ENCODE measurements around the gene ZDHHC22.

ZDHHC22 gene

DNA sequence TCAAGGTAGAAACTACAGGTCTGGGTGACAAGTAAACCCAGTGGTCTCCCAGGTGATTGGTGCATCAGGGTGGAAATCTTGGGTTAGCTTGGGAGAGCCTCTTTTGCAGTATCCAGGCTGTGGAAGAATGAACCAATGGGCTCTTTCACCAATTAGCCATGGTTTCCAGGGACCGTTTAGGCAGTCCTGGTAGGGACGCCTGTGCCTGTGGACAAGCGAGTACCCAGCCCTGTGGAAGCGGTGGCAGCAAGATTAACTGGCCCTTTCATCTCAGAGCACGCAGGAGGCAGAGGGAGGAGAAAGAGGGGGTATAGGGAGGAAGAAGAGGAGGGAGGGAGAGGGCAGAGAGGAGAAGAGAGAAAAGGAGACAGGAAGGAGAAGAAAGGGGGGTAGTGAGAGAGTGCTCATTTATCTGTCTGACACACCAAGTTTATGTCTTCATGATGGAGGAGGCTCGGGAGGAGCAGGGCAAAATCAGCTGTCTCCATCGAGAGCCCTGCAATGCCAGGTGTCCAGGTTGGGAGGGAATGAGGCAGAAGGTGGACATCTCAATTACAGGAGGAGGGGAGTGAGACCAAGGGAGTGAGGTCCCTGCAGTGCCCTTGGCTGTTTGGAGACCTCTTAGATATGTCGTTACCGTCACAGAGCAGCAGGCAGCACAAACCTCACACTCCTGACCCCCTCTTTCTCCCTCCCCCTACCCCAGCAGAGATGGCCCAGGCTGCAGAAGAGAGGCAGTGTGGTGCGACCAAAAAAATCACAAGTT, 4.6 kb upstream of the ZDHHC22 start:
- TF ChIP-seq CTCF (IDR thresholded peaks at IDR 0.05) = no peak
- Histone ChIP-seq H3K9me3 (no peaks in the 10 kb centered on the region), H3K27me3 (peaks cover 0 to 60% of the 10 kb centered on the region in 2 donors), H3K4me3 (no peak overlapping the region), H3K4me1 (peaks cover 0 to 8% (median 8%) of the 10 kb centered on the region in 4 donors), H3K27ac (no peak overlapping the region), H3K36me3 (no peaks in the 10 kb centered on the region)
- no peak for DNase-seq
- intact Hi-C loops (cut with DNase I; ENCODE audit: low total_unique reads) = no loop called here

GRCh38 chr14:77144412-77145115, 3.0 kb upstream of the ZDHHC22 start:
- Histone ChIP-seq H3K4me3 (no peak overlapping the region), H3K36me3 (no peaks in the 10 kb centered on the region), H3K4me1 (peaks cover 0 to 24% (median 24%) of the 10 kb centered on the region in 4 donors), H3K9me3 (no peaks in the 10 kb centered on the region), H3K27me3 (peaks cover 0 to 76% of the 10 kb centered on the region in 2 donors), H3K27ac (no peak overlapping the region)
- intact Hi-C loops (cut with DNase I; ENCODE audit: low total_unique reads) = no loop called here
- DNase-seq = no peak
- TF ChIP-seq CTCF (IDR thresholded peaks at IDR 0.05) = no peak

DNA sequence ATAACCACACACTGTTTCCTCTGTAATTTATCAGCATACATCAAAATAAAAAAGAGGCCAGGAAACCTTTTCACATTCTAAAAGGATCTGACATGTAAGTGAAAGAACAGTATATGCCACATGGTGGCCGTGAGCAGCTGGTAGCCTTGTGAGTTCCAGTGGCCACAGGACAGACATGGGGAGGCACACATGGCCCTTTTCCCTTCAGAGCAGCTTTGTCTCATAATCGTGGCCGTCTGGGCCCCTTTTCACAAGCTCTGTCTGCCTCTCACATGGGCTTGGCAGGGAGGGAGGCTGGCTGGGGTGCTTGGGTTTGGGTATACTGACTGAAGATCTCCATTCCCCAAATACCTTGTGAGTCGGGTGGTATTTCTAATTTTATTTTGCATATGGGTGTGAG, 1.5 kb upstream of the ZDHHC22 start:
- Histone ChIP-seq H3K36me3 (no peaks in the 10 kb centered on the region), H3K4me1 (peaks cover 0 to 30% (median 28%) of the 10 kb centered on the region in 4 donors), H3K9me3 (no peaks in the 10 kb centered on the region), H3K27ac (no peak overlapping the region), H3K27me3 (peaks cover 0 to 91% of the 10 kb centered on the region in 2 donors), H3K4me3 (no peak overlapping the region)
- TF ChIP-seq CTCF (IDR thresholded peaks at IDR 0.05) = no peak
- DNase-seq = peak in 1 of 2 donors; percentile 10
- intact Hi-C loops (cut with DNase I; ENCODE audit: low total_unique reads) = no loop called here

GRCh38 chr14:77142005-77142800, 612 bp upstream of the ZDHHC22 start:
- Histone ChIP-seq H3K36me3 (no peaks in the 10 kb centered on the region), H3K4me1 (peaks cover 0 to 30% (median 28%) of the 10 kb centered on the region in 4 donors), H3K4me3 (peak overlapping the region in 1 of 2 donors; percentile 44), H3K27me3 (peaks cover 0 to 97% of the 10 kb centered on the region in 2 donors), H3K27ac (no peak overlapping the region), H3K9me3 (no peaks in the 10 kb centered on the region)
- intact Hi-C loops (cut with DNase I; ENCODE audit: low total_unique reads) = no loop called here
- no peak for DNase-seq
- no peak for TF ChIP-seq CTCF (IDR thresholded peaks at IDR 0.05)

DNA sequence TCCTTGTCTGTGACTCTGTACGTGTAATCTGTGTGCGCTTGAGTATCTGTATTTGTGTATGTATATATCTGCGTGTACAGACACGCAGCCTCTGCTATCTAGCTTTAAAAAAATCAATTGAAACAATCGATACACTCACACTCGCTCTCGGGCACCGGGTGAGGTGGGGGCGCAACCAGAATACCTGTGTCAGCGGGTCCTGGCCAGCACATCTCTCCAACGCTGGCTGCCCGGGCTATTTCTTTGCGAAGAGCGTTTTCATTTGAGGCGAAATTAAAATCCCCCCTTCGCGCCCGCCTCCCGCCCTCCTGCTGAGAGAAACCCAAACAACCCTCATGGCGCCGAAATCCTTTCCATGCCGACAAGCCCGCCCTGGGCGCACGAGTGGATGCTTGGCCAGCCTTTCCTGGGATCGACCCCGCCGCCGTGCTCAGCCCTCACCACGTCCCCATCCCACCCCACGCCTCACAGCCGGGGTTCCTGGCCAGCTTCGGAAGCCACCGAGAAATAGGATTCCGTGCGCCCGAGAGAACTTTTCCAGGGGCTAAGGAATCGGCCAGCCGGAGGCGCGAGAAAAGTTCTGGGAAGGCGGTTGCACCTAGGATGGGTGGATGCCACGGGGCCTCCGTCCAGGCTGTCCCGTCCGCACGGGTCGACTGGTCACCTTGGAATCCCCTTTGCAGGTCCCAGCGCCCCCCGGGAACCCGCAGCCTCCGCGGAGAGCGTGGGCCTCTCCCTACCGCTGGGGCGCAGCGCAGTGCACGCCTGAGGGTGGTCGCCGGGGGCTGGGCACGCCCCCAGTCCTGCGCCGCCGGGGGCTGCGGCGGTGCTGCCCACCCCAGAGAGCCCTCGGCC, 1.0 kb downstream of the ZDHHC22 start:
- Histone ChIP-seq H3K9me3 (no peaks in the 10 kb centered on the region), H3K36me3 (no peaks in the 10 kb centered on the region), H3K4me1 (peaks cover 0 to 30% (median 28%) of the 10 kb centered on the region in 4 donors), H3K27ac (no peak overlapping the region), H3K4me3 (peak overlapping the region; percentile 19 to 44), H3K27me3 (peaks cover 0 to 95% of the 10 kb centered on the region in 2 donors)
- DNase-seq = no peak
- TF ChIP-seq CTCF (IDR thresholded peaks at IDR 0.05) = no peak
- intact Hi-C loops (cut with DNase I; ENCODE audit: low total_unique reads) = no loop called here
